GM12874 (cell line): ENCODE results near the gene ARRDC1.

Source experiments
- CTCF ChIP-seq: IDR thresholded peaks from 2 replicates; pipeline ENCODE4 v1.5.1; 2011; ENCODE audit warnings: low read depth, mild to moderate bottlenecking, control low read depth, low read length, moderate library complexity; ENCODE audit not compliant: insufficient read depth

ARRDC1 gene

DNA sequence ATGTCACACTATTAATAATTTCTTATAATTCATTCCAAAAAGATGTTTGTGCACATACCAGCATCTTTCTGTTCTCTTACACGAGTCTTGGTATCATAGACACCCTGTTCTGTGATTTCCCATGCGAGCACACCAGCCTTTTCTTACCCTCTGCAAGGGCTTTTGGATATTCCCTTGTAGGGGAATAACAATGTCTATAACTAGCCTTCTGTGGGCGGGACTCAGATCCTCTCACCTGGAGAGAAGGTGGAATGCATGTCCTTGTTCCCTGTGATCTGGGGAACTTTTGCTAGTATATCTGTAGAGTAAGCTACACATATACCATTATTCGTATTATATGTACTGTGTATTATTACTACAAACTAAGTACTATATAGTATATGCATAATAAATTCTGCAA is 58.1 kb downstream of the ARRDC1 start:
- no peak for TF ChIP-seq CTCF

- TF ChIP-seq CTCF: no peak
Measured at GRCh38 chr9:137664676-137665075, 59.2 kb downstream of the ARRDC1 start.
